H1 (cell line): ENCODE data around the gene MXRA8. TPM values are rescaled to one million over a fixed set of nuclear protein-coding genes. Genes with fewer than 3 reads are reported as not detected.

ENCODE experiments used
- CTCF ChIA-PET: fragments of 300-600 bp; sonication (Branson Sonifier 250); formaldehyde crosslinking; loops from one replicate; lab custom pipeline; 2021; ENCODE audit not compliant: partially characterized antibody; lab: Charles Lee
- POLR2A ChIA-PET: fragments of 300-600 bp; sonication (Branson Sonifier 250); formaldehyde crosslinking; loops from one replicate; lab custom pipeline; 2021; ENCODE audit warnings: inconsistent platforms; ENCODE audit not compliant: partially characterized antibody; lab: Charles Lee
- DNase-seq, 2 experiments: peaks; one replicate each; pipeline versions ENCODE4 v3.0.0 to v3.0.0-alpha.2; 2010 to 2022; ENCODE audit warnings: low spot score in 2 of 2, low read depth in 1 of 2, mixed read lengths in 1 of 2
- FAIRE-seq: peaks from 2 replicates; lab custom pipeline; 2011; peaks lifted over from hg19 to GRCh38; lab: Jason Lieb, UNC
- H2AFZ ChIP-seq: 2 replicates; pipeline ENCODE4 v1.8.1; 2012; ENCODE audit warnings: low read length, inconsistent platforms
- H2AK5ac ChIP-seq: 2 replicates; pipeline ENCODE4 v1.6.1; 2013; ENCODE audit warnings: low read depth, low read length
- H2BK120ac ChIP-seq: replicated peaks from 2 replicates; pipeline ENCODE3; 2013; ENCODE audit warnings: low read depth, low read length, inconsistent platforms
- H2BK12ac ChIP-seq: 2 replicates; pipeline ENCODE4 v1.6.1; 2013; ENCODE audit warnings: low read depth, low read length
- H2BK15ac ChIP-seq: 2 replicates; pipeline ENCODE4 v1.6.1; 2013; ENCODE audit warnings: low read length
- H2BK20ac ChIP-seq: 2 replicates; pipeline ENCODE4 v1.6.1; 2013; ENCODE audit warnings: low read length
- H2BK5ac ChIP-seq: 2 replicates; pipeline ENCODE4 v1.6.1; 2013; ENCODE audit warnings: low read depth, low read length
- H3K14ac ChIP-seq: 2 replicates; pipeline ENCODE4 v1.6.1; 2013; ENCODE audit warnings: inconsistent platforms; ENCODE audit not compliant: insufficient read length
- H3K18ac ChIP-seq: 2 replicates; pipeline ENCODE4 v1.6.1; 2013; ENCODE audit warnings: low read length; ENCODE audit errors: extremely low read depth
- H3K23ac ChIP-seq: 2 replicates; pipeline ENCODE4 v1.6.1; 2013; ENCODE audit warnings: inconsistent platforms; ENCODE audit not compliant: insufficient read length
- H3K23me2 ChIP-seq: 2 replicates; pipeline ENCODE4 v1.6.1; 2013; ENCODE audit warnings: low read depth, low read length
- H3K27ac ChIP-seq: 2 replicates; pipeline ENCODE4 v1.6.1; 2011; ENCODE audit warnings: low read depth, low read length, inconsistent platforms
- H3K27me3 ChIP-seq, 4 experiments: replicated peaks in 1 of 4; 1 replicate in 1 of 4; 2 replicates in 3 of 4; pipeline versions ENCODE4 v1.6.1 to v1.8.1; 2011 to 2013; ENCODE audit warnings: low read length in 3 of 4, mild to moderate bottlenecking in 3 of 4, inconsistent platforms in 2 of 4, mixed read lengths in 2 of 4, moderate library complexity in 1 of 4; ENCODE audit not compliant: control insufficient read depth in 3 of 4, insufficient read depth in 3 of 4; ENCODE audit errors: extremely low read depth in 1 of 4
- H3K36me3 ChIP-seq, 4 experiments: 2 replicates each; pipeline versions ENCODE4 v1.6.1 to v1.8.1; 2011 to 2013; ENCODE audit warnings: mild to moderate bottlenecking in 4 of 4, low read length in 3 of 4, moderate library complexity in 2 of 4, control low read depth in 1 of 4, inconsistent platforms in 1 of 4; ENCODE audit not compliant: insufficient read depth in 4 of 4, control insufficient read depth in 2 of 4
- H3K4ac ChIP-seq: replicated peaks from 2 replicates; pipeline ENCODE3; 2013; ENCODE audit warnings: low read length, low read depth, mixed read lengths, inconsistent platforms; ENCODE audit not compliant: insufficient read length
- H3K4me1 ChIP-seq, 4 experiments: replicated peaks in 1 of 4; 1 replicate in 1 of 4; 2 replicates in 3 of 4; pipeline versions ENCODE4 v1.6.1 to v1.8.1; 2011 to 2013; ENCODE audit warnings: low read length in 3 of 4, inconsistent platforms in 2 of 4, mixed read lengths in 1 of 4; ENCODE audit not compliant: insufficient read depth in 4 of 4, control insufficient read depth in 3 of 4
- H3K4me2 ChIP-seq, 2 experiments: 2 replicates each; pipeline versions ENCODE4 v1.6.1 to v1.8.1; 2011 to 2013; ENCODE audit warnings: low read depth in 2 of 2, low read length in 2 of 2, control low read depth in 1 of 2, inconsistent platforms in 1 of 2, mild to moderate bottlenecking in 1 of 2; ENCODE audit not compliant: insufficient read depth in 1 of 2
- H3K4me3 ChIP-seq, 4 experiments: fragments of 200-600, 300-600 bp in 1 of 4; sonication (generic), shearing (Covaris generic), sonication (Bioruptor Twin) in 1 of 4; 2 replicates each; pipeline versions ENCODE4 v1.5.1 to v1.8.1; 2011 to 2016; ENCODE audit warnings: low read length in 4 of 4, low read depth in 3 of 4, control low read depth in 2 of 4, inconsistent platforms in 2 of 4, mild to moderate bottlenecking in 2 of 4, mixed read lengths in 1 of 4, moderate library complexity in 1 of 4; ENCODE audit not compliant: insufficient read depth in 2 of 4; ENCODE audit errors: extremely low read depth in 1 of 4
- H3K56ac ChIP-seq: replicated peaks from 2 replicates; pipeline ENCODE3; 2013; ENCODE audit warnings: low read depth, mild to moderate bottlenecking, mixed read lengths, low read length, inconsistent platforms; ENCODE audit not compliant: insufficient read length
- H3K79me1 ChIP-seq: 2 replicates; pipeline ENCODE4 v1.6.1; 2013; ENCODE audit warnings: low read depth, low read length, control low read depth
- H3K79me2 ChIP-seq, 2 experiments: 2 replicates each; pipeline versions ENCODE4 v1.6.1 to v1.8.1; 2012 to 2013; ENCODE audit warnings: low read length in 2 of 2, mild to moderate bottlenecking in 2 of 2, inconsistent platforms in 1 of 2; ENCODE audit not compliant: insufficient read depth in 2 of 2, control insufficient read depth in 1 of 2
- H3K9ac ChIP-seq, 4 experiments: replicated peaks in 1 of 4; 1 replicate in 1 of 4; 2 replicates in 3 of 4; pipeline versions ENCODE4 v1.6.1 to v1.8.1; 2011 to 2013; ENCODE audit warnings: low read depth in 3 of 4, low read length in 3 of 4, control low read depth in 2 of 4, mild to moderate bottlenecking in 2 of 4, moderate library complexity in 2 of 4, inconsistent platforms in 1 of 4; ENCODE audit errors: extremely low read depth in 1 of 4
- H3K9me3 ChIP-seq, 2 experiments: 2 replicates each; pipeline versions ENCODE4 v1.6.1 to v1.8.1; 2012 to 2013; ENCODE audit warnings: mild to moderate bottlenecking in 2 of 2, moderate library complexity in 2 of 2, control low read depth in 1 of 2, inconsistent platforms in 1 of 2, low read depth in 1 of 2, low read length in 1 of 2, mixed read lengths in 1 of 2; ENCODE audit not compliant: insufficient read depth in 2 of 2
- H4K20me1 ChIP-seq, 2 experiments: replicated peaks in 1 of 2; 2 replicates each; pipeline versions ENCODE3 to v1.8.1; 2011 to 2013; ENCODE audit warnings: inconsistent platforms in 2 of 2, low read length in 2 of 2, mild to moderate bottlenecking in 1 of 2; ENCODE audit not compliant: insufficient read depth in 2 of 2, control insufficient read depth in 1 of 2
- H4K5ac ChIP-seq: 2 replicates; pipeline ENCODE4 v1.6.1; 2013; ENCODE audit warnings: low read length, low read depth, mixed read lengths, inconsistent platforms; ENCODE audit not compliant: insufficient read length
- H4K8ac ChIP-seq: 2 replicates; pipeline ENCODE4 v1.8.0; 2013; ENCODE audit warnings: mild to moderate bottlenecking, moderate library complexity, low read length, inconsistent platforms; ENCODE audit not compliant: insufficient read depth; ENCODE audit errors: extremely low read depth
- H4K91ac ChIP-seq: replicated peaks from 2 replicates; pipeline ENCODE3; 2013; ENCODE audit warnings: low read length, mixed read lengths, inconsistent platforms; ENCODE audit not compliant: insufficient read length
- EP300 ChIP-seq, 2 experiments: IDR thresholded peaks; 1 replicate in 1 of 2; 2 replicates in 1 of 2; pipeline ENCODE4 v1.6.1; 2011 to 2012; ENCODE audit warnings: low read depth in 2 of 2, low read length in 2 of 2, mild to moderate bottlenecking in 2 of 2, borderline replicate concordance in 1 of 2, inconsistent platforms in 1 of 2, moderate library complexity in 1 of 2
- HDAC6 ChIP-seq: IDR thresholded peaks from one replicate; pipeline ENCODE4 v1.7.1; 2012; ENCODE audit warnings: low read depth, mild to moderate bottlenecking, inconsistent platforms, low read length, moderate library complexity
- MAX ChIP-seq: IDR thresholded peaks from 2 replicates; pipeline ENCODE4 v1.6.1; 2012; ENCODE audit warnings: inconsistent platforms
- PHF8 ChIP-seq: fragments of 200-600 bp; sonication (generic); conservative IDR thresholded peaks from 2 replicates; pipeline ENCODE4 v1.7.1; 2012; ENCODE audit warnings: low read depth, mild to moderate bottlenecking, inconsistent platforms, low read length, moderate library complexity
- RBBP5 ChIP-seq: IDR thresholded peaks from 2 replicates; pipeline ENCODE4 v1.7.1; 2012; ENCODE audit warnings: low read depth, mild to moderate bottlenecking, inconsistent platforms, low read length, moderate library complexity, borderline replicate concordance
- SAP30 ChIP-seq: fragments of 300-600 bp; sonication (generic); IDR thresholded peaks from 2 replicates; pipeline ENCODE4 v1.7.1; 2012; ENCODE audit warnings: low read length, moderate library complexity, mild to moderate bottlenecking, inconsistent platforms; ENCODE audit not compliant: insufficient read depth, insufficient replicate concordance
- SIN3A ChIP-seq, 2 experiments: IDR thresholded peaks in 1 of 2; conservative IDR thresholded peaks in 1 of 2; 2 replicates each; pipeline ENCODE4 v1.6.1; 2011 to 2012; ENCODE audit warnings: low read length in 2 of 2, improper control_type of control experiment in 1 of 2, low read depth in 1 of 2, mild to moderate bottlenecking in 1 of 2
- SIX5 ChIP-seq: IDR thresholded peaks from 2 replicates; pipeline ENCODE4 v1.6.1; 2011; ENCODE audit warnings: mild to moderate bottlenecking, low read depth, low read length
- TBP ChIP-seq: IDR thresholded peaks from 2 replicates; pipeline ENCODE4 v1.6.1; 2011; ENCODE audit warnings: low read depth, low read length, improper control_type of control experiment
- TEAD4 ChIP-seq: IDR thresholded peaks from 2 replicates; pipeline ENCODE4 v1.6.1; 2012; ENCODE audit warnings: low read depth, low read length, inconsistent platforms, mixed read lengths
- WGBS, 2 experiments: shearing (Covaris generic) in 1 of 2; methylation state at CpG; one replicate each; pipeline versions ENCODE4 v1.1.6 to v1.1.7; 2013 to 2015; ENCODE audit warnings: low lambda C conversion rate in 2 of 2, mixed read lengths in 2 of 2, inconsistent platforms in 1 of 2, low coverage in 1 of 2, missing lambda C conversion rate in 1 of 2; ENCODE audit not compliant: insufficient replicate concordance in 2 of 2, insufficient coverage in 1 of 2, insufficient read length in 1 of 2; ENCODE audit errors: extremely low coverage in 1 of 2, missing lambda C conversion rate in 1 of 2; 5-methylcytosine and 5-hydroxymethylcytosine counted together
- polyA plus RNA-seq, 7 experiments: library from polyadenylated mRNA; depleted of rRNA in 3 of 7; stranded (reverse) in 5 of 7; unstranded in 2 of 7; fragments of >200 nt in 5 of 7; fragments of 200-250 nt in 2 of 7; gene quantifications; 1 replicate in 5 of 7; 2 replicates in 1 of 7; 4 replicates in 1 of 7; pipeline versions ENCODE4 v1.2.1 to v1.2.3, GENCODE V29; 2011 to 2013; ENCODE audit warnings: missing spikeins in 2 of 7, mixed read lengths in 2 of 7
- total RNA-seq: library from RNA; stranded (reverse); fragmentation: NEBNext Ultra II Directional; extraction: Animal tissue kit (Norgen Biotek cat#: 25700); gene quantifications from 2 replicates; pipeline ENCODE4 v1.2.1, GENCODE V29; 2021
- TF ChIP-seq, protein P1 (sequence below): IDR thresholded peaks from 2 replicates; pipeline ENCODE4 v1.6.1; 2011; ENCODE audit warnings: low read length, improper control_type of control experiment

The MXRA8 gene
- total and polyA plus RNA-seq, 2 of the 8 experiments (the other 6 are each of a cell fraction or from before 2014, with no cell fraction given): 10.5 to 17.2 TPM

GRCh38 chr1:1342061-1342562 is 16.2 kb downstream of the MXRA8 start:
- Histone ChIP-seq H3K27me3 (no peaks in the 10 kb centered on the region; a peak in 1 of 7 replicates), H3K18ac (no peak overlapping the region), H3K4ac (no peak overlapping the region), H3K14ac (no peak overlapping the region), H3K79me2 (peaks cover 0 to 17% of the 10 kb centered on the region in 2 experiments; a peak in 2 of 4 replicates), H4K8ac (no peak overlapping the region), H2BK120ac (no peak overlapping the region), H3K9me3 (peaks cover 0 to 5% of the 10 kb centered on the region in 2 experiments; a peak in 1 of 4 replicates), H4K5ac (no peak overlapping the region), H3K56ac (no peak overlapping the region), H3K36me3 (peaks cover 2 to 35% (median 15%) of the 10 kb centered on the region in 4 experiments; a peak in 7 of 8 replicates), H3K4me3 (no peak overlapping the region), H2BK15ac (no peak overlapping the region), H2BK20ac (no peak overlapping the region), H3K9ac (no peak overlapping the region), H4K20me1 (peaks cover 22 to 47% of the 10 kb centered on the region in 2 experiments), H3K27ac (no peak overlapping the region), H2AFZ (no peak overlapping the region), H3K23me2 (peaks cover 1% of the 10 kb centered on the region; the same call in 1 of the 2 replicates), H3K4me2 (no peak overlapping the region), H2AK5ac (no peak overlapping the region), H3K4me1 (peaks cover 0 to 2% (median under 1%) of the 10 kb centered on the region in 4 experiments; a peak in 3 of 7 replicates), H3K79me1 (peaks cover 24% of the 10 kb centered on the region), H2BK12ac (no peak overlapping the region), H3K23ac (no peak overlapping the region), H4K91ac (no peak overlapping the region), H2BK5ac (no peak overlapping the region)
- FAIRE-seq (no peak), DNase-seq (no peak)
- POLR2A ChIA-PET: interaction anchor here (0.8 to 1.3 kb wide), 6 partner anchors 12 to 57 kb away, joined by 3 to 5 read pairs (median 4); partner anchors contain the start of genes AURKAIP1 and CCNL2
- WGBS, 2 experiments: 97% methylated on average over 22 of the region's 28 CpGs; no CpG with 5 or more reads in 1 of the 2 experiments
- CTCF ChIA-PET: interaction anchor here (0.8 to 1.5 kb wide), 6 partner anchors 10 to 51 kb away, joined by 3 to 5 read pairs (median 4); partner anchors contain the start of gene AURKAIP1
- no peak for TF ChIP-seq TEAD4
- no peak for TF ChIP-seq SIN3A (conservative IDR thresholded peaks at IDR 0.05 in 1 of 2, IDR thresholded peaks at IDR 0.05 in 1 of 2; ENCODE audit: low read depth in 1 of 2, low read length in 2 of 2)
- no peak for TF ChIP-seq HDAC6
- TF ChIP-seq, protein P1, sequence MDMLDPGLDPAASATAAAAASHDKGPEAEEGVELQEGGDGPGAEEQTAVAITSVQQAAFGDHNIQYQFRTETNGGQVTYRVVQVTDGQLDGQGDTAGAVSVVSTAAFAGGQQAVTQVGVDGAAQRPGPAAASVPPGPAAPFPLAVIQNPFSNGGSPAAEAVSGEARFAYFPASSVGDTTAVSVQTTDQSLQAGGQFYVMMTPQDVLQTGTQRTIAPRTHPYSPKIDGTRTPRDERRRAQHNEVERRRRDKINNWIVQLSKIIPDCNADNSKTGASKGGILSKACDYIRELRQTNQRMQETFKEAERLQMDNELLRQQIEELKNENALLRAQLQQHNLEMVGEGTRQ: no peak
- TF ChIP-seq EP300 (IDR thresholded peaks at IDR 0.05; ENCODE audit: borderline replicate concordance in 1 of 2, low read depth in 2 of 2, low read length in 2 of 2): no peak
- TF ChIP-seq MAX: no peak
- TF ChIP-seq RBBP5: no peak
- TF ChIP-seq TBP: no peak
- TF ChIP-seq PHF8: no peak
- TF ChIP-seq SIX5: no peak
- TF ChIP-seq SAP30: no peak
